H9 (cell line): ENCODE data around the gene GCGR. TPM values are rescaled to one million over a fixed set of nuclear protein-coding genes. Genes with fewer than 3 reads are reported as not detected.

Source experiments
- DNase-seq: peaks from one replicate; pipeline ENCODE4 v3.0.0-alpha.2; 2017
- H2AFZ ChIP-seq: one replicate; pipeline ENCODE4 v1.6.1; 2013; ENCODE audit warnings: mild to moderate bottlenecking, low read length, control low read depth, moderate library complexity
- H2AK5ac ChIP-seq: 2 replicates; pipeline ENCODE4 v1.6.1; 2013; ENCODE audit warnings: low read length, control low read depth, mixed read lengths; ENCODE audit not compliant: insufficient read length
- H2BK120ac ChIP-seq: one replicate; pipeline ENCODE4 v1.6.1; 2013; ENCODE audit warnings: low read depth, mild to moderate bottlenecking, low read length, control low read depth, inconsistent platforms; ENCODE audit not compliant: poor library complexity, severe bottlenecking
- H2BK12ac ChIP-seq: 2 replicates; pipeline ENCODE4 v1.6.1; 2013; ENCODE audit warnings: low read length, control low read depth, mixed read lengths, low read depth; ENCODE audit not compliant: insufficient read length
- H2BK15ac ChIP-seq: 2 replicates; pipeline ENCODE4 v1.6.1; 2013; ENCODE audit warnings: low read depth, low read length, control low read depth
- H2BK20ac ChIP-seq: one replicate; pipeline ENCODE4 v1.6.1; 2013; ENCODE audit warnings: low read depth, mild to moderate bottlenecking, low read length, control low read depth, inconsistent platforms; ENCODE audit not compliant: poor library complexity, severe bottlenecking
- H2BK5ac ChIP-seq: 2 replicates; pipeline ENCODE4 v1.6.1; 2013; ENCODE audit warnings: low read length, control low read depth, mixed read lengths; ENCODE audit not compliant: insufficient read length
- H3K14ac ChIP-seq: 2 replicates; pipeline ENCODE4 v1.6.1; 2013; ENCODE audit warnings: low read length, control low read depth; ENCODE audit not compliant: insufficient read depth
- H3K18ac ChIP-seq: 2 replicates; pipeline ENCODE4 v1.6.1; 2013; ENCODE audit warnings: low read depth, mild to moderate bottlenecking, mixed read lengths, low read length, control low read depth; ENCODE audit not compliant: insufficient read length
- H3K23ac ChIP-seq: 2 replicates; pipeline ENCODE4 v1.6.1; 2013; ENCODE audit warnings: low read length, control low read depth, mixed read lengths, low read depth; ENCODE audit not compliant: insufficient read length
- H3K23me2 ChIP-seq: 2 replicates; pipeline ENCODE4 v1.6.1; 2013; ENCODE audit warnings: low read depth, mild to moderate bottlenecking, mixed read lengths, low read length, control low read depth; ENCODE audit not compliant: insufficient read length, poor library complexity, severe bottlenecking
- H3K27ac ChIP-seq: 2 replicates; pipeline ENCODE4 v1.5.1; 2013; ENCODE audit warnings: low read length, control low read depth, mixed read lengths, low read depth; ENCODE audit not compliant: insufficient read length
- H3K27me3 ChIP-seq: 2 replicates; pipeline ENCODE4 v1.6.1; 2013; ENCODE audit warnings: low read length, control low read depth, inconsistent platforms; ENCODE audit not compliant: insufficient read depth
- H3K4ac ChIP-seq: 2 replicates; pipeline ENCODE4 v1.6.1; 2013; ENCODE audit warnings: low read depth, mild to moderate bottlenecking, control low read depth, inconsistent platforms, low read length, moderate library complexity
- H3K4me1 ChIP-seq: 2 replicates; pipeline ENCODE4 v1.6.1; 2013; ENCODE audit warnings: low read length, control low read depth, inconsistent platforms; ENCODE audit not compliant: insufficient read depth
- H3K4me2 ChIP-seq: 2 replicates; pipeline ENCODE4 v1.6.1; 2013; ENCODE audit warnings: low read length, control low read depth, mixed read lengths; ENCODE audit not compliant: insufficient read length, insufficient read depth
- H3K56ac ChIP-seq: 2 replicates; pipeline ENCODE4 v1.6.1; 2013; ENCODE audit warnings: low read depth, mild to moderate bottlenecking, mixed read lengths, low read length, control low read depth; ENCODE audit not compliant: insufficient read length
- H3K79me1 ChIP-seq: 2 replicates; pipeline ENCODE4 v1.6.1; 2013; ENCODE audit warnings: low read depth, mild to moderate bottlenecking, moderate library complexity, low read length, control low read depth, inconsistent platforms; ENCODE audit not compliant: insufficient read depth, poor library complexity, severe bottlenecking
- H3K79me2 ChIP-seq: 2 replicates; pipeline ENCODE4 v1.6.1; 2013; ENCODE audit warnings: low read length, control low read depth, inconsistent platforms; ENCODE audit not compliant: insufficient read depth
- H3K9ac ChIP-seq: 2 replicates; pipeline ENCODE4 v1.6.1; 2013; ENCODE audit warnings: low read length, control low read depth, mixed read lengths; ENCODE audit not compliant: insufficient read length; ENCODE audit errors: extremely low read depth
- H3K9me3 ChIP-seq: one replicate; pipeline ENCODE4 v1.6.1; 2013; ENCODE audit warnings: low read depth, low read length, inconsistent platforms; ENCODE audit not compliant: control insufficient read depth
- H3T11ph ChIP-seq: one replicate; pipeline ENCODE4 v1.6.1; 2013; ENCODE audit warnings: mild to moderate bottlenecking, low read length, control low read depth, inconsistent platforms
- H4K20me1 ChIP-seq: one replicate; pipeline ENCODE4 v1.6.1; 2013; ENCODE audit not compliant: control insufficient read depth, insufficient read length, insufficient read depth
- H4K5ac ChIP-seq: 2 replicates; pipeline ENCODE4 v1.6.1; 2013; ENCODE audit warnings: low read depth, mild to moderate bottlenecking, mixed read lengths, low read length, control low read depth; ENCODE audit not compliant: insufficient read length
- H4K8ac ChIP-seq: replicated peaks from 2 replicates; pipeline ENCODE4 v1.6.1; 2013; ENCODE audit warnings: low read length, control low read depth, mixed read lengths, low read depth; ENCODE audit not compliant: insufficient read length
- H4K91ac ChIP-seq: 2 replicates; pipeline ENCODE4 v1.6.1; 2013; ENCODE audit warnings: low read depth, mild to moderate bottlenecking, moderate library complexity, mixed read lengths, low read length, control low read depth; ENCODE audit not compliant: insufficient read length
- H3K27ac Mint-ChIP-seq, 3 experiments: 2 replicates in 2 of 3; 3 replicates in 1 of 3; pipeline ENCODE4 v1.8.0; 2020 to 2021; ENCODE audit warnings: mixed read lengths in 3 of 3, mild to moderate bottlenecking in 1 of 3, moderate library complexity in 1 of 3
- H3K27me3 Mint-ChIP-seq: 2 replicates; pipeline ENCODE4 v1.8.0; 2021; ENCODE audit warnings: low read depth, mild to moderate bottlenecking, moderate library complexity, mixed read lengths
- H3K36me3 Mint-ChIP-seq, 3 experiments: 2 replicates in 2 of 3; 3 replicates in 1 of 3; pipeline ENCODE4 v1.8.0; 2020 to 2021; ENCODE audit warnings: low read depth in 3 of 3, mixed read lengths in 3 of 3; ENCODE audit not compliant: insufficient read depth in 1 of 3
- H3K4me1 Mint-ChIP-seq, 2 experiments: 2 replicates each; pipeline ENCODE4 v1.8.0; 2020; ENCODE audit warnings: mixed read lengths in 2 of 2
- H3K4me3 Mint-ChIP-seq, 2 experiments: 2 replicates in 1 of 2; 3 replicates in 1 of 2; pipeline ENCODE4 v1.8.0; 2020 to 2021; ENCODE audit warnings: mild to moderate bottlenecking in 2 of 2, mixed read lengths in 2 of 2, moderate library complexity in 1 of 2
- H3K9me3 Mint-ChIP-seq, 2 experiments: 2 replicates in 1 of 2; 3 replicates in 1 of 2; pipeline ENCODE4 v1.8.0; 2020; ENCODE audit warnings: mild to moderate bottlenecking in 2 of 2, mixed read lengths in 2 of 2, moderate library complexity in 1 of 2
- CTCF ChIP-seq: fragments of 200-600 bp; sonication (generic); conservative IDR thresholded peaks from 3 replicates; pipeline ENCODE4 v1.8.0; 2021; ENCODE audit warnings: antibody characterized with exemption, mild to moderate bottlenecking
- WGBS: extraction: QIAGEN DNeasy Blood & Tissue Kit; methylation state at CpG from one replicate; pipeline ENCODE4 v1.1.7; 2013; ENCODE audit warnings: missing lambda C conversion rate, low lambda C conversion rate, mixed read lengths; ENCODE audit not compliant: insufficient read length; ENCODE audit errors: extremely low coverage; 5-methylcytosine and 5-hydroxymethylcytosine counted together
- total RNA-seq: library from RNA; stranded (reverse); gene quantifications from 2 replicates; pipeline ENCODE4 v1.2.1, GENCODE V29; 2021

Gene GCGR
- total RNA-seq, 1 experiment from 2014 or later = 0.24 TPM

GRCh38 chr17:81823820-81824550 lies 20.0 kb downstream of the GCGR start:
- no peak for DNase-seq
- Histone ChIP-seq H3K9ac (no peak overlapping the region), H3T11ph (no peak overlapping the region), H3K23ac (no peak overlapping the region), H3K27ac (no peak overlapping the region), H2BK12ac (no peak overlapping the region), H3K14ac (no peak overlapping the region; the same call in 1 of the 2 replicates), H3K56ac (no peak overlapping the region), H4K5ac (no peak overlapping the region), H2AK5ac (no peak overlapping the region), H2BK5ac (no peak overlapping the region), H3K18ac (no peak overlapping the region), H3K27me3 (no peaks in the 10 kb centered on the region), H4K91ac (no peak overlapping the region), H3K79me1 (peaks cover 3% of the 10 kb centered on the region), H4K8ac (no peak overlapping the region), H2AFZ (no peak overlapping the region), H3K4ac (no peak overlapping the region), H3K23me2 (no peaks in the 10 kb centered on the region), H2BK120ac (no peak overlapping the region), H3K4me1 (peaks cover 3% of the 10 kb centered on the region; the same call in 1 of the 2 replicates), H2BK15ac (no peak overlapping the region), H3K4me2 (no peak overlapping the region), H3K79me2 (peaks cover 2% of the 10 kb centered on the region; the same call in 1 of the 2 replicates), H3K9me3 (no peaks in the 10 kb centered on the region), H2BK20ac (no peak overlapping the region), H4K20me1 (no peaks in the 10 kb centered on the region)
- Mint-ChIP-seq H3K9me3 (no peaks in the 10 kb centered on the region; a peak in 1 of 5 replicates), H3K36me3 (peaks cover 0 to 5% (median 4%) of the 10 kb centered on the region in 3 experiments; a peak in 4 of 7 replicates), H3K4me1 (peaks cover 10 to 20% of the 10 kb centered on the region in 2 experiments), H3K27ac (peak overlapping the region in 2 of 3 experiments; percentile 41 to 64; a peak in 1 of 7 replicates), H3K4me3 (no peak overlapping the region), H3K27me3 (no peaks in the 10 kb centered on the region; the same call in 1 of the 2 replicates)
- TF ChIP-seq CTCF = no peak
- no CpG with 5 or more reads among the region's 33 CpGs for WGBS
